GM12878 (cell line): ENCODE results near the gene FAM107A. TPM values are rescaled to one million over a fixed set of nuclear protein-coding genes. Genes with fewer than 3 reads are reported as not detected.

Source experiments
- CBFB ChIP-seq: IDR thresholded peaks from 2 replicates; pipeline ENCODE4 v1.6.1; 2016; ENCODE audit warnings: antibody characterized with exemption, low read depth
- CBX3 ChIP-seq: fragments of 200-600 bp; sonication (generic); IDR thresholded peaks from 2 replicates; pipeline ENCODE4 v1.6.1; 2016; ENCODE audit warnings: low read depth, borderline replicate concordance
- CBX5 ChIP-seq: sonication (generic); IDR thresholded peaks from 2 replicates; pipeline ENCODE4 v1.6.1; 2016; ENCODE audit warnings: low read depth, moderate library complexity, mild to moderate bottlenecking, inconsistent platforms
- ELK1 ChIP-seq: IDR thresholded peaks from 2 replicates; pipeline ENCODE4 v1.6.1; 2012; ENCODE audit warnings: low read depth, low read length, improper control_type of control experiment
- EZH2 ChIP-seq: IDR thresholded peaks from 2 replicates; pipeline ENCODE4 v1.6.1; 2012; ENCODE audit warnings: low read depth, mild to moderate bottlenecking, control low read depth, inconsistent platforms, low read length, borderline replicate concordance; ENCODE audit not compliant: control insufficient read depth
- HDAC6 ChIP-seq: fragments of 200-600 bp; sonication (generic); IDR thresholded peaks from one replicate; pipeline ENCODE4 v1.8.0; 2017; ENCODE audit warnings: antibody characterized with exemption; ENCODE audit not compliant: unreplicated experiment
- HSF1 ChIP-seq: fragments of 150-350 bp; IDR thresholded peaks from 2 replicates; pipeline ENCODE4 v1.6.1; 2014; ENCODE audit warnings: mild to moderate bottlenecking, low read depth, low read length
- IKZF2 ChIP-seq, 2 experiments: fragments of 450-650 bp; IDR thresholded peaks; 2 replicates each; pipeline ENCODE4 v1.6.1; 2017; ENCODE audit warnings: mild to moderate bottlenecking in 2 of 2, moderate library complexity in 2 of 2
- NFYA ChIP-seq: IDR thresholded peaks from 2 replicates; pipeline ENCODE4 v1.6.1; 2011; ENCODE audit warnings: low read depth, mild to moderate bottlenecking, low read length, improper control_type of control experiment, borderline replicate concordance
- PAX5 ChIP-seq: IDR thresholded peaks from 2 replicates; pipeline ENCODE4 v1.6.1; 2011; ENCODE audit warnings: low read depth, low read length, borderline replicate concordance
- POLR2A ChIP-seq: IDR thresholded peaks from 2 replicates; pipeline ENCODE4 v1.6.1; 2011; ENCODE audit warnings: low read depth, mild to moderate bottlenecking, low read length
- RAD21 ChIP-seq: IDR thresholded peaks from 2 replicates; pipeline ENCODE4 v1.6.1; 2011; ENCODE audit warnings: mild to moderate bottlenecking, low read depth, low read length, moderate library complexity; ENCODE audit not compliant: insufficient read depth
- RB1 ChIP-seq: fragments of 450-650 bp; formaldehyde crosslinking; IDR thresholded peaks from 2 replicates; pipeline ENCODE4 v1.6.1; 2017; ENCODE audit warnings: mild to moderate bottlenecking, borderline replicate concordance
- SIX5 ChIP-seq: IDR thresholded peaks from 2 replicates; pipeline ENCODE4 v1.6.1; 2011; ENCODE audit warnings: mild to moderate bottlenecking, low read depth, low read length, moderate library complexity; ENCODE audit not compliant: severe bottlenecking
- SKIL ChIP-seq: fragments of 450-650 bp; IDR thresholded peaks from 2 replicates; pipeline ENCODE4 v1.6.1; 2017; ENCODE audit warnings: mild to moderate bottlenecking, low read depth, inconsistent platforms; ENCODE audit not compliant: poor library complexity, severe bottlenecking
- SMAD5 ChIP-seq: IDR thresholded peaks from 2 replicates; pipeline ENCODE4 v1.6.1; 2016; ENCODE audit warnings: antibody characterized with exemption, low read depth
- STAT3 ChIP-seq: IDR thresholded peaks from 2 replicates; pipeline ENCODE4 v1.6.1; 2011; ENCODE audit warnings: low read depth, low read length, improper control_type of control experiment
- SUPT20H ChIP-seq: IDR thresholded peaks from 2 replicates; pipeline ENCODE4 v1.6.1; 2011; ENCODE audit warnings: low read depth, mild to moderate bottlenecking, low read length, moderate library complexity, borderline replicate concordance; ENCODE audit not compliant: control insufficient read depth
- WRNIP1 ChIP-seq: IDR thresholded peaks from 2 replicates; pipeline ENCODE4 v1.6.1; 2011; ENCODE audit warnings: low read depth, low read length, improper control_type of control experiment, borderline replicate concordance
- YY1 ChIP-seq: IDR thresholded peaks from 2 replicates; pipeline ENCODE4 v1.6.1; 2011; ENCODE audit warnings: low read depth, mild to moderate bottlenecking, low read length
- ZZZ3 ChIP-seq: IDR thresholded peaks from 2 replicates; pipeline ENCODE4 v1.6.1; 2011; ENCODE audit warnings: low read depth; ENCODE audit not compliant: control insufficient read depth, insufficient read length
- polyA plus RNA-seq, 11 experiments: library from polyadenylated mRNA; depleted of rRNA in 4 of 11; unstranded in 6 of 11; stranded (reverse) in 5 of 11; fragments of >200 nt; fragmentation: Nextera tagmentation in 4 of 11; fragmentation: Illumina TruSeq in 1 of 11; extraction: Ambion mirVana in 4 of 11; extraction: Trizol in 1 of 11; gene quantifications; 1 replicate in 1 of 11; 2 replicates in 10 of 11; pipeline versions ENCODE4 v1.2.1 to v1.2.3, GENCODE V29; 2011 to 2016; ENCODE audit warnings: inconsistent platforms in 2 of 11, missing spikeins in 2 of 11, low read depth in 1 of 11
- total RNA-seq, 4 experiments: library from RNA; depleted of rRNA in 3 of 4; stranded (reverse); fragments of >200 nt in 3 of 4; fragmentation: Illumina TruSeq in 1 of 4; extraction: Trizol in 1 of 4; gene quantifications; 2 replicates each; pipeline versions ENCODE4 v1.2.1 to v1.2.3, GENCODE V29; 2013 to 2021
- TF ChIP-seq, protein P1 (sequence below): fragments of 450-650 bp; IDR thresholded peaks from 2 replicates; pipeline ENCODE4 v1.6.1; 2018; ENCODE audit warnings: mild to moderate bottlenecking, low read depth, moderate library complexity; ENCODE audit not compliant: partially characterized antibody

Gene FAM107A
- total and polyA plus RNA-seq, 10 of the 15 experiments (the other 5 are each of a cell fraction or from before 2014, with no cell fraction given), result not detected

GRCh38 chr3:58532794-58533220, 44.4 kb downstream of the FAM107A start (continued):
- TF ChIP-seq, protein P1, sequence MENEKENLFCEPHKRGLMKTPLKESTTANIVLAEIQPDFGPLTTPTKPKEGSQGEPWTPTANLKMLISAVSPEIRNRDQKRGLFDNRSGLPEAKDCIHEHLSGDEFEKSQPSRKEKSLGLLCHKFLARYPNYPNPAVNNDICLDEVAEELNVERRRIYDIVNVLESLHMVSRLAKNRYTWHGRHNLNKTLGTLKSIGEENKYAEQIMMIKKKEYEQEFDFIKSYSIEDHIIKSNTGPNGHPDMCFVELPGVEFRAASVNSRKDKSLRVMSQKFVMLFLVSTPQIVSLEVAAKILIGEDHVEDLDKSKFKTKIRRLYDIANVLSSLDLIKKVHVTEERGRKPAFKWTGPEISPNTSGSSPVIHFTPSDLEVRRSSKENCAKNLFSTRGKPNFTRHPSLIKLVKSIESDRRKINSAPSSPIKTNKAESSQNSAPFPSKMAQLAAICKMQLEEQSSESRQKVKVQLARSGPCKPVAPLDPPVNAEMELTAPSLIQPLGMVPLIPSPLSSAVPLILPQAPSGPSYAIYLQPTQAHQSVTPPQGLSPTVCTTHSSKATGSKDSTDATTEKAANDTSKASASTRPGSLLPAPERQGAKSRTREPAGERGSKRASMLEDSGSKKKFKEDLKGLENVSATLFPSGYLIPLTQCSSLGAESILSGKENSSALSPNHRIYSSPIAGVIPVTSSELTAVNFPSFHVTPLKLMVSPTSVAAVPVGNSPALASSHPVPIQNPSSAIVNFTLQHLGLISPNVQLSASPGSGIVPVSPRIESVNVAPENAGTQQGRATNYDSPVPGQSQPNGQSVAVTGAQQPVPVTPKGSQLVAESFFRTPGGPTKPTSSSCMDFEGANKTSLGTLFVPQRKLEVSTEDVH, result no peak
- TF ChIP-seq STAT3, result no peak
- no peak for TF ChIP-seq SIX5
- no peak for TF ChIP-seq ZZZ3
- peak; percentile 86 for TF ChIP-seq YY1
- TF ChIP-seq SKIL, result no peak
- 0 out of 2 replicates have a peak, but pooled peaks have one; percentile 92 for TF ChIP-seq WRNIP1
- TF ChIP-seq SMAD5, result no peak
- TF ChIP-seq CBX5, result no peak
- no peak for TF ChIP-seq SUPT20H
- TF ChIP-seq POLR2A, result no peak
- TF ChIP-seq CBFB, result peak; percentile 50; the same call in 1 of the 2 replicates
- TF ChIP-seq IKZF2 (IDR thresholded peaks at IDR 0.05), result no peak
- TF ChIP-seq RB1, result peak; percentile 62; the same call in 1 of the 2 replicates
- TF ChIP-seq HDAC6, result no peak
- no peak for TF ChIP-seq HSF1
- 0 out of 2 replicates have a peak, but pooled peaks have one; percentile 25 for TF ChIP-seq PAX5
- no peak for TF ChIP-seq ELK1
- TF ChIP-seq RAD21, result peak; percentile 96
- no peak for TF ChIP-seq CBX3
- no peak for TF ChIP-seq EZH2
- TF ChIP-seq NFYA, result no peak
